ENCODE results near the gene TMPRSS4. TPM values are rescaled to one million over a fixed set of nuclear protein-coding genes. Genes with fewer than 3 reads are reported as not detected.

TMPRSS4 gene
- total RNA-seq, 1 donor from 2014 or later = 16.8 TPM

DNA sequence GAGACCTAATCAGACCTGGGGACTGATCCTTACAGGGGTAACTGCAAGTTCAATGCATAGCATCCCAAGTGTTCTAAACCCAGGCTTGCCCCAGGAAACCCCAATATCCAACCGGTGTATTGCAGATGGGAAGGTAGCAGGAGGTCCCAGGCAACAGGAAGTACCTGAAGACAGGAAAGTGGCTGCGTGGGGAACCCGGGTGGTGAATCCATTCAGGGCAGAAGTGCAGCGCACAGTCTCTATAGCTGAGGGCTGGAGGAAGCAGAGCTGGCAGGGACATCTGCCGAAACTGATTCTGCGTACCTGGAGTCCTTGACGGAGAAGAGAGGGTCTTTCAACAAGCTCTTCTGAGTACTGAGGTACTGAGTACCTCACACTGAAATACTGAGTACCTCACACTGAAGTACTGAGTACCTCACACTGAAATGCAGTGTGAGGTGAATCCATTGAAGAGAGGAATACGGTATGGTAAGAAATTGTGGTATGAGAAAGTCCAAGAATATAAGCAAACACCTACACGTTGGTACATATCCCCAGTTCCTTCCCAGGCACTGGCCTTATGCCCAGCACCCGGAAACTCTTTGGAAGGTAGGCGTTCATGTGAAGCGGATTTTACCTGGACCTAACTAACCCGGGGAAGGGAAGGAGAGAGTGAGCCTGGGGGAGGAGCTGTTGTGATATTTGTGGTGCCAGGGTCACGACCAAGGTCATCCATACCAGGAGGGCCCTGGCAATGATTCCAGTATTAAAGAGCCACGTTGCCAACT, 55.7 kb downstream of the TMPRSS4 start:
- no peak for DNase-seq (ENCODE audit: low read depth)
- H3K27me3 ChIP-seq (ENCODE audit: control insufficient read depth, insufficient read depth, low read length) = peaks cover 29% of the 10 kb centered on the region
- TF ChIP-seq, protein P1, sequence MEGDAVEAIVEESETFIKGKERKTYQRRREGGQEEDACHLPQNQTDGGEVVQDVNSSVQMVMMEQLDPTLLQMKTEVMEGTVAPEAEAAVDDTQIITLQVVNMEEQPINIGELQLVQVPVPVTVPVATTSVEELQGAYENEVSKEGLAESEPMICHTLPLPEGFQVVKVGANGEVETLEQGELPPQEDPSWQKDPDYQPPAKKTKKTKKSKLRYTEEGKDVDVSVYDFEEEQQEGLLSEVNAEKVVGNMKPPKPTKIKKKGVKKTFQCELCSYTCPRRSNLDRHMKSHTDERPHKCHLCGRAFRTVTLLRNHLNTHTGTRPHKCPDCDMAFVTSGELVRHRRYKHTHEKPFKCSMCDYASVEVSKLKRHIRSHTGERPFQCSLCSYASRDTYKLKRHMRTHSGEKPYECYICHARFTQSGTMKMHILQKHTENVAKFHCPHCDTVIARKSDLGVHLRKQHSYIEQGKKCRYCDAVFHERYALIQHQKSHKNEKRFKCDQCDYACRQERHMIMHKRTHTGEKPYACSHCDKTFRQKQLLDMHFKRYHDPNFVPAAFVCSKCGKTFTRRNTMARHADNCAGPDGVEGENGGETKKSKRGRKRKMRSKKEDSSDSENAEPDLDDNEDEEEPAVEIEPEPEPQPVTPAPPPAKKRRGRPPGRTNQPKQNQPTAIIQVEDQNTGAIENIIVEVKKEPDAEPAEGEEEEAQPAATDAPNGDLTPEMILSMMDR (IDR thresholded peaks at IDR 0.05; ENCODE audit: insufficient read depth, low read length, poor library complexity, severe bottlenecking) = no peak
- H3K4me3 ChIP-seq (ENCODE audit: low read depth, low read length) = no peak overlapping the region
- H3K36me3 ChIP-seq (ENCODE audit: control insufficient read depth, insufficient read depth, low read length) = no peaks in the 10 kb centered on the region

DNA sequence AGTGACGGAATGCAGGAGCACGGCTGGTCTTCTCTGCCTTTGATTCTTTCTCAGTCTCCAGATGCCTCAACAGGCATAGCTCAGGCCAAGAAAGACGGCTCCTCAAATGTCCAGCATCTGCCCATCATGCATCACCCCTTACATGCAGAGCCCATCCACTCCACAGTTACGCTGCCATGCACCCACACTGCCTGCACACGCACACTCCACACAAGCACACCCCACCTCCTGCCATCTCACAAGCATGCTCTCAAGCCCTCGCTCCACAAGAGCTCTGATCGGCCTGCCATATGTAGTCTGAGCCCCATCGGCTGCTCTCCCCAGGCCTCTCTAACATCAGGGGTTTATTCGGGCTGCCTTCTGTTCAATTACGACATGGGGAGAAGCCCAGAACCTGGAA, 56.9 kb downstream of the TMPRSS4 start:
- Histone ChIP-seq H3K36me3 (ENCODE audit: control insufficient read depth, insufficient read depth, low read length) (no peaks in the 10 kb centered on the region), H3K27me3 (ENCODE audit: control insufficient read depth, insufficient read depth, low read length) (peaks cover 33% of the 10 kb centered on the region), H3K4me3 (ENCODE audit: low read depth, low read length) (no peak overlapping the region)
- TF ChIP-seq, protein P1 (IDR thresholded peaks at IDR 0.05; ENCODE audit: insufficient read depth, low read length, poor library complexity, severe bottlenecking) = no peak
- no peak for DNase-seq (ENCODE audit: low read depth)

DNA sequence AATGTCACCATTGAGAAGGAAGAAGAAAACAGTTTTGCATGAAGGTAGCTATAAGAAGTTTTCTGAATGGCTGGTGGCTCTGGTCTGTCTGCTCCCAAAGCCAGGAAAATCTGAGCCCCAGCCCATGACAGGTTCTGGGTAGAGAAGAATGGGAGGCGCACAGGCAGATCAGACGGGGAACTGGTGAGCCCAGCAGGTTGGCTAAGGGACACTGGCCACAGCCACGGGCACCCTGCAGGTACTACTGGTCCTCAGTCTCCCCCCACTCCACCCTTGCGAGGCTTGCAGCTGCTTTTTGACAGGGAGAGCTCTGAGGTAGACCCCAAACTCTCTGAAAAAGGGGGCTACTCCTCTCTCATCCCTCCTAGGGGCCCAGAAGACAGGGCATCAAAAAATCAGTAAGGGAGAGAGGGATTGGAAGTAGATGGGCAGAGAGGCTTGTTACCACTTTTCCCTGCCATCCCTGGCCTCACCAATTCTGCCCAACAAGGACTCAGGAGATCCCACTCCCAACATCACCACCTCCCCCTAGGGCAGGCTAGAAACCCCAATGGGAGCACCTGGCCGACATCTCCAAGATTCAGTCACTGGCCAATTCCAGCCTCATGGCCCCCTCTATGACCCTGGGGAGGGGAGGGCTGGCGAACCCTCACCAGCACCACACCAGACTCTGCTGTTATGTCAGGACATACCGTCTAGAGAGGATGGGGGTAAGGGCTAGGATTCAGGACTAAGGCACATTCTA, 58.3 kb downstream of the TMPRSS4 start:
- no peak for DNase-seq (ENCODE audit: low read depth)
- TF ChIP-seq, protein P1 (IDR thresholded peaks at IDR 0.05; ENCODE audit: insufficient read depth, low read length, poor library complexity, severe bottlenecking) = no peak
- no peaks in the 10 kb centered on the region for H3K36me3 ChIP-seq (ENCODE audit: control insufficient read depth, insufficient read depth, low read length)

DNA sequence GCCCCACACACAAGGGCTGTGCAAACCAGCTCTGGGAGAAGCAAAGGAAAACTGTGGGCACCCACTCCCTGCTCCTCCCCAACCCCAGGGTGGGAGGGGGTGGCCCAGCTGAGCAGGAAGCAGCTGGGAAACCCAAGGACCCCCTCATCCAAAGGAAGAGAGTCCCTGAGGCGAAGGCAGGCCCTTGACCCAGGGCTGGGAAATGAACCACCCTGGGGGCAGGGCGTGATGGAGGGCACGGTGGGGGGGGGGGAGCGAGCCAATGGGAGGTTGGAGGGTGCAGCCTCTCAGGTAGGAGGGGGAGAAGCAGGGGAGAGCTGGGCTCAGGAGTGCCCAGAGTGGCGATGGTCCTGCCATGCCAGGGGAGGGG, 58.9 kb downstream of the TMPRSS4 start:
- H3K4me3 ChIP-seq (ENCODE audit: low read depth, low read length) = no peak overlapping the region
- no peak for DNase-seq (ENCODE audit: low read depth)
- no peaks in the 10 kb centered on the region for H3K36me3 ChIP-seq (ENCODE audit: control insufficient read depth, insufficient read depth, low read length)
- TF ChIP-seq, protein P1 (IDR thresholded peaks at IDR 0.05; ENCODE audit: insufficient read depth, low read length, poor library complexity, severe bottlenecking) = no peak
- peaks cover 31% of the 10 kb centered on the region for H3K27me3 ChIP-seq (ENCODE audit: control insufficient read depth, insufficient read depth, low read length)

More for the DNA sequence above, 58.3 kb downstream of the TMPRSS4 start:
- Histone ChIP-seq H3K27me3 (ENCODE audit: control insufficient read depth, insufficient read depth, low read length) (peaks cover 31% of the 10 kb centered on the region), H3K4me3 (ENCODE audit: low read depth, low read length) (no peak overlapping the region)

DNA sequence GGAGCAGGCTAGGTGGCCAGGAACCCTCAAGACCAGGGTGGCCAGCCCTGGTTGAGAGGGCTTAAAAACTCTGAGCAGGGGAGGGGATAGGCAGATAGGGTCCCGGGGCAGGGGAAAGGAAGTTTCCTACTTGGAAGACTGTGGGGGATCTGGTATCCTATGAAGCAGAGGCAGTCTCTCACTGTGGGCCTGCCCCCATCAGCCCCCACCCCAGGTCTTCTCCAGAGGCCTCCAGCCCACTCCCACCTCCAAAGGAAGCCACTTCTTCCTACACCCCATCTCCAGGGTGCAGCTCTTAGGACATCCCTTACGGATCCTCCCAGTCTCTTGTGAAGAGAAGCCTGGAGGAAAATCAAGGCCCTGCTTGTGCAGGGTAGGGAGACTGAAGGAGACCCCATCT, 59.5 kb downstream of the TMPRSS4 start:
- Histone ChIP-seq H3K4me3 (ENCODE audit: low read depth, low read length) (no peak overlapping the region), H3K36me3 (ENCODE audit: control insufficient read depth, insufficient read depth, low read length) (no peaks in the 10 kb centered on the region), H3K27me3 (ENCODE audit: control insufficient read depth, insufficient read depth, low read length) (peaks cover 34% of the 10 kb centered on the region)
- DNase-seq (ENCODE audit: low read depth) = no peak
- TF ChIP-seq, protein P1 (IDR thresholded peaks at IDR 0.05; ENCODE audit: insufficient read depth, low read length, poor library complexity, severe bottlenecking) = no peak
